Upper lobe of left lung (tissue), 4 donors: Measurements from ENCODE around the gene INHA.

Experiments used
- POLR2A ChIP-seq, 4 donors: fragments of 450-650 bp; IDR thresholded peaks; one replicate each; pipeline ENCODE4 v1.5.1; 2016 to 2017; ENCODE audit warnings: antibody characterized with exemption in 4 of 4, mild to moderate bottlenecking in 2 of 4
- TF ChIP-seq, protein P1 (sequence below), 6 experiments: fragments of 450-650 bp in 4 of 6; fragments of 200-600 bp in 2 of 6; sonication (generic) in 2 of 6; IDR thresholded peaks; one replicate each; pipeline ENCODE4 v1.5.1; 2016 to 2019; ENCODE audit warnings: antibody characterized with exemption in 6 of 6

DNA sequence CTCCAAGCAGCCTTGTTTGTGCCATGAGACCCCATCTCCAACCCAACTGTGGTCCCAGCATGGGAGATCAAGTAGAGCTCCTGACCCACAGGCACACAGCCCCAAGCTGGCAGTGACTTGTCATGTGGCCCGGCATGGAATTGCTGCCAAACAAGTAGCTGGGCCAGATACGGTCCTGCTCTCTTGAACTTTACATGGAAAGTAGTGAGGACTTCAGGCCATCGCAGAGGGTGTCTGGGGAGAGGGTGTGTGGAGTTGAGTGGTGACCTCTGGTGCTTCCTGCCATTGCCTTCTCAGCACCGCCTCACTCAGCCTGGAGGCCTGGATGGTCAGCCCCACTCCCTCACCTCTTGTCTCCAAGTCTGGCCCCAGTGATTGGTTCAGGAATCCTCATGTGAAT lies 44.4 kb downstream of the INHA start:
- TF ChIP-seq POLR2A (IDR thresholded peaks at IDR 0.05), result no peak
- TF ChIP-seq, protein P1, sequence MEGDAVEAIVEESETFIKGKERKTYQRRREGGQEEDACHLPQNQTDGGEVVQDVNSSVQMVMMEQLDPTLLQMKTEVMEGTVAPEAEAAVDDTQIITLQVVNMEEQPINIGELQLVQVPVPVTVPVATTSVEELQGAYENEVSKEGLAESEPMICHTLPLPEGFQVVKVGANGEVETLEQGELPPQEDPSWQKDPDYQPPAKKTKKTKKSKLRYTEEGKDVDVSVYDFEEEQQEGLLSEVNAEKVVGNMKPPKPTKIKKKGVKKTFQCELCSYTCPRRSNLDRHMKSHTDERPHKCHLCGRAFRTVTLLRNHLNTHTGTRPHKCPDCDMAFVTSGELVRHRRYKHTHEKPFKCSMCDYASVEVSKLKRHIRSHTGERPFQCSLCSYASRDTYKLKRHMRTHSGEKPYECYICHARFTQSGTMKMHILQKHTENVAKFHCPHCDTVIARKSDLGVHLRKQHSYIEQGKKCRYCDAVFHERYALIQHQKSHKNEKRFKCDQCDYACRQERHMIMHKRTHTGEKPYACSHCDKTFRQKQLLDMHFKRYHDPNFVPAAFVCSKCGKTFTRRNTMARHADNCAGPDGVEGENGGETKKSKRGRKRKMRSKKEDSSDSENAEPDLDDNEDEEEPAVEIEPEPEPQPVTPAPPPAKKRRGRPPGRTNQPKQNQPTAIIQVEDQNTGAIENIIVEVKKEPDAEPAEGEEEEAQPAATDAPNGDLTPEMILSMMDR (IDR thresholded peaks at IDR 0.05), result no peak
